ENCODE measurements around the gene ZNF324B.

The ZNF324B gene

DNA sequence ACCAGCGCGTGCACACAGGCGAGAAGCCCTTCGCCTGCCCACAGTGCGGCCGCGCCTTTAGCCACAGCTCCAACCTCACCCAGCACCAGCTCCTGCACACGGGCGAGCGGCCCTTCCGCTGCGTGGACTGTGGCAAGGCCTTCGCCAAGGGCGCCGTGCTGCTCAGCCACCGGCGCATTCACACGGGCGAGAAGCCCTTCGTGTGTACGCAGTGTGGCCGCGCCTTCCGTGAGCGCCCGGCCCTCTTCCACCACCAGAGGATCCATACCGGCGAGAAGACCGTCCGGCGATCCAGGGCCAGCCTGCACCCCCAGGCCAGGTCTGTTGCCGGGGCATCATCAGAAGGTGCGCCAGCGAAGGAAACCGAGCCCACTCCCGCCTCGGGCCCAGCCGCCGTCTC lies 20.3 kb downstream of the ZNF324B start:
- DNase-seq (ENCODE audit: low read depth), result no peak
- H3K4me3 ChIP-seq (ENCODE audit: low read depth, low read length), result no peak overlapping the region
- TF ChIP-seq, protein P1, sequence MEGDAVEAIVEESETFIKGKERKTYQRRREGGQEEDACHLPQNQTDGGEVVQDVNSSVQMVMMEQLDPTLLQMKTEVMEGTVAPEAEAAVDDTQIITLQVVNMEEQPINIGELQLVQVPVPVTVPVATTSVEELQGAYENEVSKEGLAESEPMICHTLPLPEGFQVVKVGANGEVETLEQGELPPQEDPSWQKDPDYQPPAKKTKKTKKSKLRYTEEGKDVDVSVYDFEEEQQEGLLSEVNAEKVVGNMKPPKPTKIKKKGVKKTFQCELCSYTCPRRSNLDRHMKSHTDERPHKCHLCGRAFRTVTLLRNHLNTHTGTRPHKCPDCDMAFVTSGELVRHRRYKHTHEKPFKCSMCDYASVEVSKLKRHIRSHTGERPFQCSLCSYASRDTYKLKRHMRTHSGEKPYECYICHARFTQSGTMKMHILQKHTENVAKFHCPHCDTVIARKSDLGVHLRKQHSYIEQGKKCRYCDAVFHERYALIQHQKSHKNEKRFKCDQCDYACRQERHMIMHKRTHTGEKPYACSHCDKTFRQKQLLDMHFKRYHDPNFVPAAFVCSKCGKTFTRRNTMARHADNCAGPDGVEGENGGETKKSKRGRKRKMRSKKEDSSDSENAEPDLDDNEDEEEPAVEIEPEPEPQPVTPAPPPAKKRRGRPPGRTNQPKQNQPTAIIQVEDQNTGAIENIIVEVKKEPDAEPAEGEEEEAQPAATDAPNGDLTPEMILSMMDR (conservative IDR thresholded peaks at IDR 0.05; ENCODE audit: low read depth, low read length), result no peak

DNA sequence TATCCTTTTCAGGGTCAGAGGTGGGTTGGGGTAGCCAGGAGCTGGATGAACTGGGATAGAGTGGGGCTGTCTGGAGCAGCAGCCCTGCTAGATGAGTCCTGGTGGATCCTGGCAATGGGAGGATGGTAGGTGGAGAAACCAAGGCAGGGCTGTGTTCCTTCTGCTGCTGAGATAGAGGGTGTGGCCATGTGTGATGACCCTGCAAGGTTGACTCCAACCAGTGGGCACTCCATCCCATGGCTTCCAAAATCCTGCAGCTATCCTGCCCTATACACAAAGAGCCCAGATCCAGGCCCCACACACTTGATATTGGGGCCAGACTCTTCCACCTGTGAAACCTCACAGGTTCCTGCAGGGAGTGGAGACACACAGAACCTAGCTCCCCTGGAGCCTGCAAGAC lies 22.4 kb downstream of the ZNF324B start:
- no peak overlapping the region for H3K4me3 ChIP-seq (ENCODE audit: low read depth, low read length)
- no peak for DNase-seq (ENCODE audit: low read depth)
- TF ChIP-seq, protein P1 (conservative IDR thresholded peaks at IDR 0.05; ENCODE audit: low read depth, low read length), result no peak

GRCh38 chr19:58474291-58474996 lies 23.0 kb downstream of the ZNF324B start:
- no peak overlapping the region for H3K4me3 ChIP-seq (ENCODE audit: low read depth, low read length)
- TF ChIP-seq, protein P1 (conservative IDR thresholded peaks at IDR 0.05; ENCODE audit: low read depth, low read length), result no peak
- peak; percentile 93 for DNase-seq (ENCODE audit: low read depth)

GRCh38 chr19:58474997-58475713 lies 23.7 kb downstream of the ZNF324B start:
- no peak for DNase-seq (ENCODE audit: low read depth)
- TF ChIP-seq, protein P1 (conservative IDR thresholded peaks at IDR 0.05; ENCODE audit: low read depth, low read length), result no peak
- peak overlapping the region; percentile 69 for H3K4me3 ChIP-seq (ENCODE audit: low read depth, low read length)

GRCh38 chr19:58475714-58476497 lies 24.5 kb downstream of the ZNF324B start, which contains the start of gene ZNF446:
ZNF446 (plus strand) TSS chr19:58476352; CDS start chr19:58477219, 867 bp downstream.
- peak; percentile 98 for DNase-seq (ENCODE audit: low read depth)
- peak within 1 kb of the TSS; percentile 69 for H3K4me3 ChIP-seq (ENCODE audit: low read depth, low read length)
- TF ChIP-seq, protein P1 (conservative IDR thresholded peaks at IDR 0.05; ENCODE audit: low read depth, low read length), result no peak

GRCh38 chr19:58476498-58477015 lies 25.1 kb downstream of the ZNF324B start:
- peak; percentile 23 for DNase-seq (ENCODE audit: low read depth)
- H3K4me3 ChIP-seq (ENCODE audit: low read depth, low read length), result peak overlapping the region; percentile 69
- TF ChIP-seq, protein P1 (conservative IDR thresholded peaks at IDR 0.05; ENCODE audit: low read depth, low read length), result no peak

All from choroid plexus epithelial cell (primary cell).